IPS-20b (cell line): Measurements from ENCODE around the gene CSNK1D.
"Not testable (repeated sequence)": the region's sequence is repeated elsewhere in the genome, so short reads cannot be mapped to it uniquely, and the experiment has no call there.

Experiments used
- H3K27ac ChIP-seq: one replicate; pipeline ENCODE4 v1.5.1; 2013; ENCODE audit warnings: low read length
- H3K27me3 ChIP-seq: 2 replicates; pipeline ENCODE4 v1.6.1; 2013; ENCODE audit warnings: mild to moderate bottlenecking, low read length, inconsistent platforms; ENCODE audit not compliant: insufficient read depth
- H3K36me3 ChIP-seq: 2 replicates; pipeline ENCODE4 v1.6.1; 2013; ENCODE audit warnings: low read depth, mild to moderate bottlenecking, inconsistent platforms, low read length, moderate library complexity; ENCODE audit not compliant: insufficient read depth
- H3K4me1 ChIP-seq: 2 replicates; pipeline ENCODE4 v1.6.1; 2013; ENCODE audit warnings: mild to moderate bottlenecking, control low read depth, inconsistent platforms, low read length, moderate library complexity; ENCODE audit not compliant: insufficient read depth
- H3K4me3 ChIP-seq: 2 replicates; pipeline ENCODE4 v1.5.1; 2013; ENCODE audit warnings: mild to moderate bottlenecking, low read length, inconsistent platforms
- H3K9ac ChIP-seq: 2 replicates; pipeline ENCODE4 v1.6.1; 2013; ENCODE audit warnings: low read depth, mild to moderate bottlenecking, inconsistent platforms, low read length, moderate library complexity
- H3K9me3 ChIP-seq: 2 replicates; pipeline ENCODE4 v1.6.1; 2013; ENCODE audit warnings: mild to moderate bottlenecking, low read depth, low read length, inconsistent platforms; ENCODE audit not compliant: insufficient read depth

CSNK1D gene

GRCh38 chr17:82200743-82201497 lies 72.6 kb downstream of the CSNK1D start:
- no peak overlapping the region for H3K9ac ChIP-seq
- no peaks in the 10 kb centered on the region for H3K4me1 ChIP-seq
- H3K36me3 ChIP-seq, result 0 out of 2 replicates have a peak, but pooled peaks cover 7% of the 10 kb centered on the region
- no peak overlapping the region for H3K4me3 ChIP-seq
- no peaks in the 10 kb centered on the region for H3K9me3 ChIP-seq
- no peak overlapping the region for H3K27ac ChIP-seq
- H3K27me3 ChIP-seq, result no peaks in the 10 kb centered on the region

- Histone ChIP-seq H3K27me3 (no peaks in the 10 kb centered on the region), H3K4me1 (no peaks in the 10 kb centered on the region), H3K36me3 (peaks cover 8% of the 10 kb centered on the region; the same call in 1 of the 2 replicates), H3K4me3 (no peak overlapping the region), H3K9ac (no peak overlapping the region), H3K27ac (no peak overlapping the region), H3K9me3 (no peaks in the 10 kb centered on the region)
Observed at GRCh38 chr17:82200135-82200534, 73.4 kb downstream of the CSNK1D start.

GRCh38 chr17:82199496-82199895 lies 74.0 kb downstream of the CSNK1D start:
- Histone ChIP-seq H3K27ac (no peak overlapping the region), H3K27me3 (no peaks in the 10 kb centered on the region), H3K9me3 (no peaks in the 10 kb centered on the region), H3K36me3 (peaks cover 14% of the 10 kb centered on the region), H3K4me1 (no peaks in the 10 kb centered on the region), H3K9ac (no peak overlapping the region), H3K4me3 (no peak overlapping the region)

GRCh38 chr17:82198092-82198491 lies 75.4 kb downstream of the CSNK1D start:
- H3K9ac ChIP-seq, result no peak overlapping the region

DNA sequence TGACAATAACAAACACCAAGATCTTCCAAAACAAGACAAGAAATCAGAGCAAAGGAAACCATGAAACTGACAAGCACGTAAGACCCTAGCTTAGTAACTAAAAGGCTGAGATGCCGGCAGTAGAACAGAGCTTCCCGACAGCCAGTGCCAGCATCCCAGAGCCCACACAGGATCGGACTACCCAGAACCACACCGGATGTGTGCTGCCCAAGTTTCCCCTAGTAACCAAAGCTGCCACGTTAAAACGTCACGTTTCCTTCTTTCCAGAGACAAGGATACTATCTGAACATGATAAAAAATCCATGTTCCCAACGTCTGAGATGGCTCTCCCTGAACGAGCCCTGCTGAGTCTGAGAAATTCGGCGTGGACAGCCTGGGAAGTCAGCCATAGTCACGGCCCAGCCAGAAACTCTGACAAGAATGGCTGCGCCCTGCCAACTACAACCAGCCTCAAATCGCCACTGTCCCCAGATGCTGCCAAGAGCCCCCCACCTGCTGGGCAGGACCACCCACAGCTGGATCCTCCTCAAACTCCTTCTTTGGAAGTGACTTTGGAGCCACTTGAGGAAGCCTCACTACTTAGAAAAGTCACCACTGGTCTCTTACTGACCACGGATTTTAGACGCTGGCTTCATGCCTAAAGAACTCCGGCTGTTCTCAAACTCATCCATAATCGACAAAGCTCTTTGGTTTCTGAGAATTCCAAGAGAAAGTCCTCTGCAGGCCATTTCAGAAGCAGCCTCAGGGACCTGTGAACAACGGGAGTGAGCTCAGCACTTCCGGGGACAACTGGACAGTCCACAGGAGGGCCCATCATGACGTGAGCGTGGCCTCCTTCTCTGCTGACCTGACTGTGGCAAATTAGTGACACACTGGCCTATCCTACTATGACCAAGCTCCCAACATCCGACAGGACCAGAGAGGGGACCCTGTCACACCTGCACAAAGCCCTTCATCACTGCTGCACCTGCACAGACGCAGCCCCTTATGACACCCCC lies 77.5 kb downstream of the CSNK1D start:
- no peak overlapping the region for H3K9ac ChIP-seq
- H3K9me3 ChIP-seq, result no peaks in the 10 kb centered on the region
- H3K36me3 ChIP-seq, result peaks cover 31% of the 10 kb centered on the region

More at GRCh38 chr17:82198092-82198491, 75.4 kb downstream of the CSNK1D start:
- Histone ChIP-seq H3K4me1 (no peaks in the 10 kb centered on the region), H3K9me3 (no peaks in the 10 kb centered on the region), H3K27me3 (no peaks in the 10 kb centered on the region), H3K4me3 (no peak overlapping the region), H3K27ac (no peak overlapping the region), H3K36me3 (peaks cover 25% of the 10 kb centered on the region)

GRCh38 chr17:82194765-82195164 lies 78.7 kb downstream of the CSNK1D start:
- Histone ChIP-seq H3K4me3 (no peak overlapping the region), H3K9ac (no peak overlapping the region), H3K36me3 (peaks cover 31% of the 10 kb centered on the region), H3K27me3 (no peaks in the 10 kb centered on the region), H3K9me3 (no peaks in the 10 kb centered on the region), H3K4me1 (no peaks in the 10 kb centered on the region), H3K27ac (no peak overlapping the region)

More for the DNA sequence above, 77.5 kb downstream of the CSNK1D start:
- Histone ChIP-seq H3K4me1 (no peaks in the 10 kb centered on the region), H3K27me3 (no peaks in the 10 kb centered on the region), H3K4me3 (no peak overlapping the region), H3K27ac (no peak overlapping the region)

- Histone ChIP-seq H3K4me3 (no peak overlapping the region), H3K9me3 (no peaks in the 10 kb centered on the region), H3K27ac (no peak overlapping the region), H3K27me3 (no peaks in the 10 kb centered on the region), H3K4me1 (no peaks in the 10 kb centered on the region), H3K36me3 (peaks cover 31% of the 10 kb centered on the region), H3K9ac (no peak overlapping the region)
Observed at GRCh38 chr17:82193520-82194220, 79.8 kb downstream of the CSNK1D start.

DNA sequence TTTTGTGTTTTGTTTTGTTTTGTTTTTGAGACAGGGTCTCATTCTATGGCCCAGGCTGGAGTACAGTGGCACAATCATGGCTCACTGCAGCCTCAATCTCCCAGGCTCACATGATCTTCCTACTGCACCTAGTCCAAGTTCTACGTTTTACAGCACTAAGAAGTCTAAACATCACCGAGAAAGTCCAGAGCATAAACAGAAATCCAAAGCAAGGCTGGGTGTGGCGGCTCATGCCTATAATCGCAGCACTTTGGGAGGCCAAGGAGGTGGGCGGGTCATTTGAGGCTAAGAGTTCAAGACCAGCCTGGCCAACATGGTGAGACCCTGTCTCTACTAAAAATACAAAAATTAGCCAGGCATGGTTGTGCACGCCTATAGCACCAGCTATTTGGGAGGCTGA lies 80.5 kb downstream of the CSNK1D start:
- H3K27me3 ChIP-seq, H3K27ac ChIP-seq, H3K4me3 ChIP-seq, H3K4me1 ChIP-seq, H3K9me3 ChIP-seq, H3K9ac ChIP-seq: not testable (repeated sequence)
- peaks cover 29% of the 10 kb centered on the region for H3K36me3 ChIP-seq
